Erythroblast (primary cell): ENCODE measurements around the gene TGM2.

Source experiments
- GATA1 ChIP-seq: IDR thresholded peaks from 2 replicates; pipeline ENCODE4 v1.6.1; 2011; ENCODE audit warnings: low read depth, mild to moderate bottlenecking, control low read depth, low read length, moderate library complexity
- POLR2A ChIP-seq: IDR thresholded peaks from 2 replicates; pipeline ENCODE4 v1.6.1; 2011; ENCODE audit warnings: mild to moderate bottlenecking, low read length

GRCh38 chr20:38089500-38089899 is 75.6 kb downstream of the TGM2 start:
- TF ChIP-seq POLR2A (no peak), GATA1 (no peak)
